ENCODE measurements around the gene MRPS18A. TPM values are rescaled to one million over a fixed set of nuclear protein-coding genes. Genes with fewer than 3 reads are reported as not detected.

The MRPS18A gene
- total and polyA plus RNA-seq, 2 of the 13 experiments (the other 11 are each of a cell fraction or from before 2014, with no cell fraction given): 87.8 to 89.1 TPM

GRCh38 chr6:43687437-43688347, at the start of gene MRPS18A (continued):
- no peak for TF ChIP-seq ZNF432 (CRISPR knock-in tag; IDR thresholded peaks at IDR 0.05; ENCODE audit: borderline replicate concordance)
- TF ChIP-seq TOE1 (CRISPR knock-in tag; IDR thresholded peaks at IDR 0.05): no peak
- no peak for TF ChIP-seq AGO2 (optimal IDR thresholded peaks at IDR 0.05; ENCODE audit: low read depth, low read length)
- TF ChIP-seq SKI (IDR thresholded peaks at IDR 0.05; ENCODE audit: partially characterized antibody): no peak
- peak; percentile 80 for TF ChIP-seq GMEB2 (CRISPR knock-in tag; IDR thresholded peaks at IDR 0.05; ENCODE audit: low read depth)
- TF ChIP-seq ZNF33A (CRISPR knock-in tag; IDR thresholded peaks at IDR 0.05; ENCODE audit: borderline replicate concordance): no peak
- 0 out of 2 replicates have a peak, but pooled peaks have one; percentile 39 for TF ChIP-seq ZNF234 (CRISPR knock-in tag; conservative IDR thresholded peaks at IDR 0.05)
- TF ChIP-seq IKZF4 (CRISPR knock-in tag; IDR thresholded peaks at IDR 0.05; ENCODE audit: borderline replicate concordance, low read depth, not compliant biosample characterization): no peak
- no peak for TF ChIP-seq FOXO1 (CRISPR knock-in tag; IDR thresholded peaks at IDR 0.05)
- TF ChIP-seq BCL3 (CRISPR knock-in tag; IDR thresholded peaks at IDR 0.05): peak; percentile 64; the same call in 1 of the 2 replicates
- TF ChIP-seq ZNF530 (CRISPR knock-in tag; IDR thresholded peaks at IDR 0.05; ENCODE audit: low read depth): no peak
- TF ChIP-seq PRDM10 (CRISPR knock-in tag; IDR thresholded peaks at IDR 0.05; ENCODE audit: low read depth): no peak; the same call in 1 of the 2 replicates
- TF ChIP-seq CENPT (CRISPR knock-in tag; IDR thresholded peaks at IDR 0.05; ENCODE audit: low read depth): no peak
- no peak for TF ChIP-seq JUN (CRISPR knock-in tag; IDR thresholded peaks at IDR 0.05)
- TF ChIP-seq RFX5 (IDR thresholded peaks at IDR 0.05; ENCODE audit: low read depth, low read length): no peak
- TF ChIP-seq ZNF33B (CRISPR knock-in tag; IDR thresholded peaks at IDR 0.05): no peak
- TF ChIP-seq TAF15 (IDR thresholded peaks at IDR 0.05; ENCODE audit: low read depth, low read length, poor library complexity, severe bottlenecking): no peak

Data from HepG2 (cell line).